GM21717 (cell line): ENCODE measurements around the gene RAB35.
"Not testable (repeated sequence)": the region's sequence is repeated elsewhere in the genome, so short reads cannot be mapped to it uniquely, and the experiment has no call there.

Experiments used
- ATAC-seq: cut with Tn5 transposase; IDR thresholded peaks from one replicate; pipeline ENCODE4 v1.9.1; 2021; ENCODE audit warnings: mild to moderate bottlenecking, moderate library complexity; ENCODE audit not compliant: unreplicated experiment

Gene RAB35

GRCh38 chr12:120064054-120064940, 52.3 kb downstream of the RAB35 start:
- ATAC-seq, result no peak

GRCh38 chr12:120062976-120063579, 53.5 kb downstream of the RAB35 start:
- ATAC-seq, result no peak

GRCh38 chr12:120061575-120062214, 54.9 kb downstream of the RAB35 start:
- no peak for ATAC-seq

- ATAC-seq, result no peak
Measured at GRCh38 chr12:120060717-120061116, 55.8 kb downstream of the RAB35 start.

- ATAC-seq, result no peak
Measured at GRCh38 chr12:120060196-120060595, 56.4 kb downstream of the RAB35 start.

DNA sequence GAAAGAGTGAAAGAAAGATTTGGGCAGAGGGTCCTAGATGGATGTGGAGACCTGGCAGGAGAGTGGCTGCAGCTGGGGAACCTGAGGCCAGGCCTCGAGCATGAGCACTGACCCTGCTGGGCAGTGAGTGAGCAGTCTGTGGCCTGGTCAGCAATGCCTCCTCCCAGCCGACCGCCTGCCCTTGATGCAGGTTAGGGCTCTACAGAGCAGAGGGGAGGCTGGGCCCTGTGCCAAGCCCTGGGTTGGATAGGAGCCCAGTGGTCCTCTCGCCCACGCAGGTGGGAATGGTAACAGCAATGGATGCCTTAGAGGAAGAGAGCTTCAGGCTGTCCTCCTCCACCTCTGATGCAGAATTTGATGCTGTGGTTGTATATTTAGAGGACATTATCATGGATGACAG, 59.8 kb downstream of the RAB35 start:
- no peak for ATAC-seq

DNA sequence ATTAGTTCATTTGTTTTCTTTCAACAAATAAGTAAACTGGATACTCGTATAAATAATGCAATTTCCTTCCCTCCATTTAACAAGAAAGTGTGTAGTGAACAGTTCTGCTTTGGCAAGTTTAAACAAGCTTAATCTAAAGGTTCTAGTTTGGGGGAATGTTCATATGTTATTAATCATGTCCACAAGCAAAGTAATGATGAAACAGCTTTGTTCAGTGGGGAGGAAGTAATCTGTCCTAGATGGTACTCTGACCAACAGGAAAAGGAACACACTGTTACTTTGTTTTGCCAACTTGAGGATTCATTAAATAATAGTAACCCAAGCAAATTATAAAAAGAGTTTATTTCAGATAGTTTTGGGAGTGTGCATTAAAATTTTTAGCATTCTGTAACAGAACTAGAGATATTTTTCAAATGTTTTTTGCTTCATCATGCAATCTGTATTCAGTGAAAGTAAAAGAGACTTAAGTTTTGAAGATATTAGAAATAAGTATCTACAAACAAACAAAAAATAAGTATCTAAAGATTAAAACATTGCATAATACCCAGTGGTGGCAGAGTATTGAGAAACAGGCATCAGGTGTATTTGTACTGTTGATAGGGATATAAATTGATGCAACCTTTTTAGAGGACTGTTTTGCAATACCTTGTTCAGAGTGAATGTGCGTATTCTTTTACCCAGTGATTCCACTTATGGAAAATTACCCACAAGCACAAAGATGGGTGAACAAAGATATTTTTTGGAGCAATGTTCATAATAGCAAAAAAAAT, 61.1 kb downstream of the RAB35 start:
- no peak for ATAC-seq

DNA sequence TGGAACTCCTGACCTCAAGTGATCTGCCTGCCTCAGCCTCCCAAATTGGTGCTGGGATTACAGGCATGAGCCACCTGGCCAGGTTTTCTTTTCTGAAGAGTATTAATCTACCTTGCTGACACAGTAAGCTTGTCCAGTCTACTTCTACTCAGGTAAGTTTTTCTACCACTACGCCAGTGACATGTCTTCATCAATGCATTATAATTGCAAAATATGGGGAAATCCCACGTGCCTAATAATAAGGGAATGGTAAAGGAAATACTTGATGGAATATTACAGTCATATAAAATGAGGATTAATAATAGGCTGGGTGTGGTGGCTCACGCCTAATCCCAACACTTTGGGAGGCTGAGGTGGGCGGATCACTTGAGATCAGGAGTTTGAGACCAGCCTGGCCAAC, 62.3 kb downstream of the RAB35 start:
- ATAC-seq, result no peak

DNA sequence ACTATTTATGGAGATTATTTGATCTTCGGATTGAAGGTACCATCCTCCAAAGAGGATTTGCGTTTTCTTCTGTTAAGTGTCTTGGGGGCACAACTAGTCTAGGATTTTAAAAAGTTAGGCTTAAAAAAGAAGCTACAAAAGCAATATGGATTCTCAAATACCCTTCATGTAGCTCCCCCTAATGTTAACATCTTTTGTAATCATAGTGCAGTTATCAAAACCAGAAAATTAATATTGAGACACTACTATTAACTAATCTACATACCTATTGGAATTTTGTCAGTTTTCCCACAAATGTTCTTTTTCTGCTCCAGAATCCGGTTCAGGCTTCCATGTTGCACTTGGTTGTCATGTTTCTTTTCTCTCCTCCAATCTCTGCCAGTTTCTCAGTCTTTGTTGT, 65.0 kb downstream of the RAB35 start:
- no peak for ATAC-seq

GRCh38 chr12:120049426-120049825, 67.1 kb downstream of the RAB35 start:
- no peak for ATAC-seq

- no peak for ATAC-seq
Measured at GRCh38 chr12:120048263-120048662, 68.3 kb downstream of the RAB35 start.

- no peak for ATAC-seq
Measured at GRCh38 chr12:120047072-120047471, 69.5 kb downstream of the RAB35 start.

DNA sequence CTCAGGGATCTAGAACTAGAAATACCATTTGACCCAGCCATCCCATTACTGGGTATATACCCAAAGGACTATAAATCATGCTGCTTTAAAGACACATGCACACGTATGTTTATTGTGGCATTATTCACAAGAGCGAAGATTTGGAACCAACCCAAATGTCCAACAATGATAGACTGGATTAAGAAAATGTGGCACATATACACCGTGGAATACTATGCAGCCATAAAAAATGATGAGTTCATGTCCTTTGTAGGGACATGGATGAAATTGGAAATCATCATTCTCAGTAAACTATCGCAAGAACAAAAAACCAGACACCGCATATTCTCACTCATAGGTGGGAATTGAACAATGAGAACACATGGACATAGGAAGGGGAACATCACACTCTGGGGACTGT, 71.2 kb downstream of the RAB35 start:
- not testable (repeated sequence) for ATAC-seq
